IMR-90 (cell line): Measurements from ENCODE around the gene MS4A2.
"Not testable (repeated sequence)": the region's sequence is repeated elsewhere in the genome, so short reads cannot be mapped to it uniquely, and the experiment has no call there.

Source experiments
- BHLHE40 ChIP-seq: fragments of 150-350 bp; IDR thresholded peaks from 2 replicates; pipeline ENCODE4 v1.6.1; 2016; ENCODE audit warnings: mild to moderate bottlenecking, low read depth, low read length
- CEBPB ChIP-seq: IDR thresholded peaks from 2 replicates; pipeline ENCODE4 v1.6.1; 2012; ENCODE audit warnings: low read depth, low read length, improper control_type of control experiment
- MAZ ChIP-seq: IDR thresholded peaks from 2 replicates; pipeline ENCODE4 v1.6.1; 2012; ENCODE audit warnings: low read depth, mild to moderate bottlenecking, low read length, improper control_type of control experiment, moderate library complexity, borderline replicate concordance
- MXI1 ChIP-seq: IDR thresholded peaks from 2 replicates; pipeline ENCODE4 v1.6.1; 2012; ENCODE audit warnings: low read depth, mild to moderate bottlenecking, low read length, moderate library complexity, borderline replicate concordance
- NFE2L2 ChIP-seq: fragments of 150-350 bp; IDR thresholded peaks from 2 replicates; pipeline ENCODE4 v1.6.1; 2016; ENCODE audit warnings: low read depth, mild to moderate bottlenecking, low read length
- POLR2A ChIP-seq: IDR thresholded peaks from 2 replicates; pipeline ENCODE4 v1.6.1; 2012; ENCODE audit warnings: mild to moderate bottlenecking, low read depth, low read length
- TF ChIP-seq, protein P1 (sequence below): conservative IDR thresholded peaks from 2 replicates; pipeline ENCODE4 v1.5.1; 2012; ENCODE audit warnings: mild to moderate bottlenecking, low read depth, low read length, improper control_type of control experiment
- TF ChIP-seq, protein P2 (sequence below): fragments of 150-350 bp; IDR thresholded peaks from 2 replicates; pipeline ENCODE4 v1.6.1; 2017; ENCODE audit warnings: mild to moderate bottlenecking, antibody characterized with exemption, low read length, low read depth
- TF ChIP-seq, protein P3 (sequence below): fragments of 150-350 bp; IDR thresholded peaks from 2 replicates; pipeline ENCODE4 v1.6.1; 2016; ENCODE audit warnings: low read depth, mild to moderate bottlenecking, low read length, moderate library complexity, borderline replicate concordance

DNA sequence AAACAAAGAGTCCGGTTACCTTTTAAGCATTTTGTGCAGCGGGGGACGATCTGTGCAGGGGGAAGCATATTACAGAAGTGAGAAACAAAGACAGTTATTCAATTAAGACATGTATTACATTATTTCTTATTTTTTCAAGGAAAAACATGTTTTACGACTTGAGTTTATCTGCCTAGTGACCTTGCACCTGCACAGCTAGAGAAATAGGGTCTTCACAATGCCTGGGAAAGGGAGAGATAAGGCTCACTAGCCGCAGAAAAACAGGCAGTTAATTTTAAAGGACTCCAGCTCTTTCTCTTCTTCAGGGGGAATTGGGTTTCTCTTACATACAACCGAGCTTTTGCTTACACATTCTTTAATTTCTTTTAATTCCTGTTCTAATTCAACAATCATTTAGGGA lies 16.8 kb upstream of the MS4A2 start:
- TF ChIP-seq, protein P1, sequence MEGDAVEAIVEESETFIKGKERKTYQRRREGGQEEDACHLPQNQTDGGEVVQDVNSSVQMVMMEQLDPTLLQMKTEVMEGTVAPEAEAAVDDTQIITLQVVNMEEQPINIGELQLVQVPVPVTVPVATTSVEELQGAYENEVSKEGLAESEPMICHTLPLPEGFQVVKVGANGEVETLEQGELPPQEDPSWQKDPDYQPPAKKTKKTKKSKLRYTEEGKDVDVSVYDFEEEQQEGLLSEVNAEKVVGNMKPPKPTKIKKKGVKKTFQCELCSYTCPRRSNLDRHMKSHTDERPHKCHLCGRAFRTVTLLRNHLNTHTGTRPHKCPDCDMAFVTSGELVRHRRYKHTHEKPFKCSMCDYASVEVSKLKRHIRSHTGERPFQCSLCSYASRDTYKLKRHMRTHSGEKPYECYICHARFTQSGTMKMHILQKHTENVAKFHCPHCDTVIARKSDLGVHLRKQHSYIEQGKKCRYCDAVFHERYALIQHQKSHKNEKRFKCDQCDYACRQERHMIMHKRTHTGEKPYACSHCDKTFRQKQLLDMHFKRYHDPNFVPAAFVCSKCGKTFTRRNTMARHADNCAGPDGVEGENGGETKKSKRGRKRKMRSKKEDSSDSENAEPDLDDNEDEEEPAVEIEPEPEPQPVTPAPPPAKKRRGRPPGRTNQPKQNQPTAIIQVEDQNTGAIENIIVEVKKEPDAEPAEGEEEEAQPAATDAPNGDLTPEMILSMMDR = not testable (repeated sequence)
- not testable (repeated sequence) for TF ChIP-seq POLR2A, MAZ, MXI1, CEBPB, BHLHE40, NFE2L2
- TF ChIP-seq, protein P2, sequence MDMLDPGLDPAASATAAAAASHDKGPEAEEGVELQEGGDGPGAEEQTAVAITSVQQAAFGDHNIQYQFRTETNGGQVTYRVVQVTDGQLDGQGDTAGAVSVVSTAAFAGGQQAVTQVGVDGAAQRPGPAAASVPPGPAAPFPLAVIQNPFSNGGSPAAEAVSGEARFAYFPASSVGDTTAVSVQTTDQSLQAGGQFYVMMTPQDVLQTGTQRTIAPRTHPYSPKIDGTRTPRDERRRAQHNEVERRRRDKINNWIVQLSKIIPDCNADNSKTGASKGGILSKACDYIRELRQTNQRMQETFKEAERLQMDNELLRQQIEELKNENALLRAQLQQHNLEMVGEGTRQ = not testable (repeated sequence)
- TF ChIP-seq, protein P3, sequence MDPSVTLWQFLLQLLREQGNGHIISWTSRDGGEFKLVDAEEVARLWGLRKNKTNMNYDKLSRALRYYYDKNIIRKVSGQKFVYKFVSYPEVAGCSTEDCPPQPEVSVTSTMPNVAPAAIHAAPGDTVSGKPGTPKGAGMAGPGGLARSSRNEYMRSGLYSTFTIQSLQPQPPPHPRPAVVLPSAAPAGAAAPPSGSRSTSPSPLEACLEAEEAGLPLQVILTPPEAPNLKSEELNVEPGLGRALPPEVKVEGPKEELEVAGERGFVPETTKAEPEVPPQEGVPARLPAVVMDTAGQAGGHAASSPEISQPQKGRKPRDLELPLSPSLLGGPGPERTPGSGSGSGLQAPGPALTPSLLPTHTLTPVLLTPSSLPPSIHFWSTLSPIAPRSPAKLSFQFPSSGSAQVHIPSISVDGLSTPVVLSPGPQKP = not testable (repeated sequence)
